ENCODE data around the gene SEPHS2.

The SEPHS2 gene

DNA sequence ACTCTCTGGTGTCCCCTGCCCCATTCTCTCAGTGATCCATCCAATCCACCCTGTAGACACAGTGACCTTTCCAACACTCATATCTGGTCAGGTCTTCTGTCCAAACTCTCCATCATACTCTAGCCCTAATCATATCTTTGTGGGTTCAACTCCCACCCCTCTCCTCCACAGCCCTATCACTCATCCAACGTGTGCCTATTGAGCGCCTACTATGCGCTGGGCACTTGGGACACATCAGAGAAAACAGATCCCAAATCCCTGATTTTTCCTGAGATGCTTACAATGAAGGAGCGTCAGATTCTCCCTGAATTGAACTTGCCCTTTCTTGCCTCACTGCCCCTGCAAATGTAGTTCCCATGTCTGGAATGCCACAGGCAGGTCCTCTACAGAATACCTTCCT, 17.6 kb downstream of the SEPHS2 start:
- no peak for DNase-seq

- no peak for DNase-seq
These were observed 24.7 kb downstream of the SEPHS2 start for GRCh38 chr16:30421010-30421409.

- DNase-seq = no peak
These were observed 27.1 kb downstream of the SEPHS2 start for GRCh38 chr16:30418350-30419181.

- peak; percentile 91 for DNase-seq
These were observed 27.9 kb downstream of the SEPHS2 start for GRCh38 chr16:30417529-30418349.

DNA sequence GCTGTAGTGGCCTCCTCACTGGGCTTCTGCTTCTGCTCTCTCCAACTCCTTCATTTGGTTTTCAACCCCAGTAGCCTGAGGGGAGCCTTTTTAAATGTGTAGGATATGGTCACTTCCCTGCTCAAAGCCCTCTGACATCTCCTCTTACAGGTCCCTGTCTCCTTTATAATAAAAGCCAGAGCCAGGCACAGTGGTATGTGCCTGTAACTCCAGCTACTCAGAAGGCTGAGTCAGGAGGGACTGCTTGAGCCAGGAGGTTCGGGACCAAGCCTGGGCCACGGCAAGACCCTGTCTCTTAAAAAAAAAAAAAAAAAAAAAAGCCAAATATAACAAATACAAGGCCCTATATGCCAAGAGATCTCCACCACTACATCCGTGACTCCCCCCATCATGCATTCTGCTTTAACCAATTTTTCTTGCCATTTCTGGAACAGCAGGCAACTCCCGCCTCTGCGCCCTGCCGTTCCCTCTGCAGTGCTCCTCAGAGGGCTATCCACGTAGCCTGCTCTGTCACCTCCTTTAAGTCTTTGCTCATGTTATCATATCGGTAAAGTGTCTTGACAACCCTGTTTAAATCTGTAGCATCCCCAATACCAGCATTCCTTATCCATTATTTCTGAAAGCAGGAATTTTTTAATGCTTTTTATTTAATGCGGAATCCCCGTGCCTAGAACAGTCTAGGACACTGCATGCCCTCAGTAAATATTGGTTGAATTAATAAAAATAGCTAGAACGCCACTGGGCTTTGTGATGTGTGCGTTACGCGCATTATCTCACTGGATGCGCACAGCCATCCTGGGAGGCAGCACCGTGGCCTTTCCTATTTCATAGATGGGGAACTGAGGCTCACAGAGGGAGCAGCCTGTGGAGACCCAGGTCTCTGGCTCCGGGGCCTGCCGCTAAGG, 28.8 kb downstream of the SEPHS2 start:
- no peak for DNase-seq

DNA sequence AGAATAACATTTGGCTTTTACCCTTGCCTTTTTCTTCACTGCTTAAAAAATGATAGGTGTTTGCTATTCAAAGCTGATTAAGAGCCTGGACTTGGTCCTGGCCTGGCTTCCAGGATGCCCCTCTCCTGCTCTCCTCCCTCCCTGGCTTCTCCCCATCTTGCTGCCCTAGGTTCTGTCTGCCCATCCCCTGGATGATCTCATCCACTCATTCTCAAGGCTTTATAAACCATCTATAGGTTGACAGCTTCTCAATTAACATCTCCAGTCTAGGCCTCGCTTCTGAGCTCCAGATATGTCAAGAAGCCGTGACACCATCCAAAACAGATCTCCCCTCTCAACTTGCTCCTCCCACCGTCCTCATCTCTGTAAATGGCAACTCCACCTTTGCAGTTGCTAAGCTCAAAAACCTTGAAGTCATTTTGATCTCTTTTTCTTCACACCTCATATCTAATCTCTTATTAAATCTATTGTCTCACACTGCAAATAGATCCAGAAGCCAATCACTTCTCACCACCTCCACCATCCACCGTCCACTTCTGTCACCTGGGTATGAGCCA, 29.5 kb downstream of the SEPHS2 start:
- DNase-seq = no peak

GRCh38 chr16:30414159-30414558, 31.5 kb downstream of the SEPHS2 start:
- no peak for DNase-seq

DNA sequence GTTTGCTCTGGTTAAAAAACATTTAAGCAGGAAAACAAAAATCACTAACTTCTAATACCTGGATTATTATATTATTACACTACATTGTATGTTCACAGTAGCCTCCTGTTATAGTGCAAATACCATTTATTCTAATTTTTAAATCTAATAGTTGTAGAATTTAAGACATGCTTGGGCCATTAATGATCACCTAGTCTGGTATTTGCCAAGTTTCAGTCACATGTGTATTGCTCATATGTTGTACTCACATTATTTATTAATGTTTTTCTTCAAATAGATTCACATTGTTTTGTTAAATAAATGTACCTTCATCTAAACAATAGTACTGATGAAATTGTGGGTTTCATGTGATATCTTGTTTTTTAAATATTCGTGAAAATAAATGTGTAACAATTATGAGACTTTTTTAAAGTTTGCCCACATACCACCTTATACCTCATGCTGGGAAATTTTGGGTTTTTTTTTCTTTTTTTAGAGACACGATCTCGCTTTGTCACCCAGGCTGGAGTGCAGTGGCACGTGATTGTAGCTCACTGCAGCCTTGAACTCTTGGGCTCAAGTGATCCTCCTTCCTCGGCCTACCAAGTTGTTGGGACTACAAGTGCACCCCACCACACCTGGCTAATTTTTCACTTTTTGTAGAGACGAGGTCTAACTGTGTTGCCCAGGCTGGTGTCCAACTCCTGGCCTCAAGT, 32.4 kb downstream of the SEPHS2 start:
- DNase-seq = no peak

DNA sequence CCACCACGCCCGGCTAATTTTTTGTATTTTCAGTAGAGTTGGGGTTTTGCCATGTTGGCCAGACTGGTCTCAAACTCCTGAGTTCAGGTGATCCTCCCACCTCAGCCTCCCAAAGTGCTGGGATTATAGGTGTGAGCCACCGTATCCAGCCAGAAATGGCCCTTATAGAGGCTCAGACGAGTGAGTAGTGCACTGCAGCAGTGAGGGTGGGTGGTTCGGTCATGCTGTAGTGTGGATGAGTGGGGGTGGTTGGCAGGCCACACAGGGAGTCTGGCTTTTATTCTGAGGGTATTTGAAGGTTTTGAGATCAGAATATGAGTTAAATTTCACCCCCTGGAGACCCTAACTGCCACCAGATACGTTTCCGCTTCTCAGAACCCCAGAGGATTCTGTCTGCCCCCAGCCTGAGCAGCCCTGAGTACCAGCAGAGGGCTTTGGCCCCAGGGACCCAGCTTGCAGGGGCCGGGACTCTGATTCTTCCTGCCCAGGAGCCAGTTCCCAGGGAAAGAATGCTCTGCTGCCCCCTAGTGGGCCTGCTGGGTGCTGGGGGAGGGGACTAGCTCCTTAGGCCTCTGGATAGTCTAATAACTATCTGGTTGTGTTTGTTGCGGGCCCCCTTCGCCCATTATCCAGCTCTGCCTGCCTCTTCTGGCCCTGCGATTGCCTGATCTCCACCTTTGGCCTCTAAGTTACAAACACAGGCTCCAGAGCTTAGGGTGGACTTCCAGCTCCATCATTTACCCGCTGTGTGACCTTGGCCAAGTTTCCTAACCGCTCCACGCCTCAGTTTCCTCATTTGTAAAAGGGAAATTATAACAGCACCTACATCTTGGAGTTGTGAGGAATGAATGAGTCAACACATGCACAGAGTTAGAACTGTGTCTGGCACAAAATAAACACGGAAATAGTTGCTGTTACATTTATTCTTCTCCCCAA, 36.3 kb downstream of the SEPHS2 start:
- peak; percentile 94 for DNase-seq

DNA sequence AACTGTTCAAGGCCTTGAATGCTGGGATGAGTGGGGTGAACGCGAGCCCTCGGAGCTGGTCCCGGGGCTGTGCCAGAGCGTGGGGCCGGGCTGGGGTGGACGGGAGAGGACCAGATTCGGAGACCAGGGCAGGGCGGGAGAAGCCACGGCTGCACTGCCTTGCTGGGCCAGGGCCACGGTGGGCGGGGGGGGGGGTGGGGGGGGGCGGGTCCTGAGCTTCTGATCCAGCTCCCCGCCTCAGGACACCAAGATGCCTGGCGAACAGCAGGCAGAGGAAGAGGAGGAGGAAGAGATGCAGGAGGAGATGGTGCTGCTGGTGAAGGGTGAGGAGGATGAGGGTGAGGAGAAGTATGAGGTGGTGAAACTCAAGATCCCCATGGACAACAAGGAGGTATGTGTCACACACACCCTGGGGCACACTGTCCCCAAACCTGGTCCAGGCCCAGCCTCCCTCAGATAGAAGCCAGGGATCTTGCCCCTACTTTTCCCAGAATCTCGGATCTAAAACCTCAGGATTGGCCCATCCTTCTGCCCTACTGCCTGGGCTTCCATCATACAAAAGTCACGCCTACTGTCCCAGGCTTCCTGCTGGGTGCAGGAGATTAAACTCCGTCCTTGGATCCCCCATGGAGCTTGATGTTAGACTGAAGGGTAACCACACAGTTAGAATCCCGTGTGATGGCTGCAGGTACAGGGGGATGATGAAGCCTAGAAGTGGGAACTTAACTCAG, 37.7 kb downstream of the SEPHS2 start:
- no peak for DNase-seq

DNA sequence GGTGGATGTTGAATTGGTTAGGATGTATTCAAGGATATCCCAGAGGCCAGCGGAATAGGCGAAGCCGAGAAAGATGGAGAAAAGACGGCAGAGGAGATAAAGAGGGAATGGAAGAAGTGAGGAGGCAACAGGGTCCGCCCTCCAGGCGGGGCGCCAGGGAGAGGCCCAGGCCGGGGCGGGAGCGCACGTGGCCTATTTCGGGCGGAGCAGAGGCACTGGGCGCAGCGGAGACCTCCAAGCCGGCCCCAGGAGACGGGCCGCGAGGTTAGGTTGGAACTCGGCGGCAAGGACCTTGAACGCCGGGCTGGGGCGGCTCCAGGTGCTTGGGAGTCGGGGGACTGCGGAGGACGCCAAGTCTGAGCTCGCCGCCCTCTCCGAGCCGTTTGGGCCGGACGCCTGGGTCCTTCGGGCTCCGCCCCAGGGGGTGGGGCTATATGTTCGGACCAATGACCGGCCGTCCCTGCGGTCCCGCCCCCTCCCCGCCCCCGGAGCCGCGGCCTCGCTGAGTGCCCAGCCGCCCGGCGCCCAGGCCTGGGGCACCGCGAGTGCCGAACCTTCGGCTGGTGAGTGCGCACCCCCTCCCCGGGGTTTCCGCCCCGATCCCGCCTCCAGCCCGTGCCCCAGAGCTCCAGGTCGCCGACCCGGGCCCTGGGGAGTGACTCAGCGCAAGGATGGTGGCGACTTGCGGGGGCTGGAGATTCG, 38.4 kb downstream of the SEPHS2 start, which contains the start of gene ZNF771:
TSS of gene ZNF771 (plus strand) at position 505 of the 702 bp plus-strand sequence. CDS start 448 bp downstream, outside the sequence.
- DNase-seq = peak; percentile 91

DNA sequence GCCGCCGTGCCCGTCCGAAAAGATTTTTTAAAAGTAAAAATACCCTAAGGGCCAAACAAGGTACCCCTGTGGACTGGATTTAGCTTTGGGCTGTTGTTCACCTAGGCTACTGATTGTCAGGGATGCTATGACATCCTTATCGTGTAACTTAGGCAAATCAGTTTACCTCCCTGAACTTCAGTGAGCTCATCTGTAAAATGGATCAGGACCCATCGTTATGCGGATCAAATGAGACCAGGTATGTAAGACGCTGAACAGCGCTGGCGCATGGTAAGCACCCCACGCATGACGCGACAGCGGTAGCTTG, 38.9 kb downstream of the SEPHS2 start:
- DNase-seq = no peak

GRCh38 chr16:30401768-30402425, 43.8 kb downstream of the SEPHS2 start:
- no peak for DNase-seq

- DNase-seq = no peak
These were observed 46.1 kb downstream of the SEPHS2 start for GRCh38 chr16:30399435-30400186.

- DNase-seq = no peak
These were observed 46.8 kb downstream of the SEPHS2 start for GRCh38 chr16:30398661-30399434.

GRCh38 chr16:30397776-30398660, 47.7 kb downstream of the SEPHS2 start:
- DNase-seq = peak; percentile 21

All from CD4-positive, alpha-beta T cell treated with Interleukin-17A for 1 hour (primary cell).